Neural cell (in vitro differentiated cells): ENCODE measurements around the gene OBP2A. TPM values are rescaled to one million over a fixed set of nuclear protein-coding genes. Genes with fewer than 3 reads are reported as not detected.

Experiments used
- H2AFZ ChIP-seq: fragments of 200-600, 300-800 bp; sonication (generic), shearing (Covaris generic); 2 replicates; pipeline ENCODE4 v1.6.0; 2014; ENCODE audit warnings: low read depth, mild to moderate bottlenecking, antibody characterized with exemption, low read length, moderate library complexity
- H3F3A ChIP-seq: fragments of 200-600 bp; shearing (Covaris generic); 2 replicates; pipeline ENCODE4 v1.6.1; 2016; ENCODE audit warnings: mild to moderate bottlenecking, moderate library complexity, mixed read lengths, antibody characterized with exemption, low read length; ENCODE audit not compliant: insufficient read depth, poor library complexity, severe bottlenecking
- H3K27ac ChIP-seq: fragments of 200-600, 300-800 bp; sonication (generic), shearing (Covaris generic); 2 replicates; pipeline ENCODE4 v1.5.1; 2014; ENCODE audit warnings: mild to moderate bottlenecking, low read length, moderate library complexity
- H3K27me3 ChIP-seq: fragments of 300-800, 200-600 bp; sonication (generic), shearing (Covaris generic); 2 replicates; pipeline ENCODE4 v1.6.0; 2014; ENCODE audit warnings: mild to moderate bottlenecking, low read depth, low read length, moderate library complexity; ENCODE audit not compliant: insufficient read depth
- H3K36me3 ChIP-seq: fragments of 300-800, 200-600 bp; sonication (generic), shearing (Covaris generic); 2 replicates; pipeline ENCODE4 v1.5.1; 2014; ENCODE audit warnings: mild to moderate bottlenecking, antibody characterized with exemption, low read length, moderate library complexity; ENCODE audit not compliant: insufficient read depth
- H3K4me2 ChIP-seq: fragments of 300-800, 200-600 bp; sonication (generic), shearing (Covaris generic); 2 replicates; pipeline ENCODE4 v1.6.0; 2014; ENCODE audit warnings: mild to moderate bottlenecking, low read length
- H3K4me3 ChIP-seq: fragments of 300-800, 200-600 bp; sonication (generic), shearing (Covaris generic); 2 replicates; pipeline ENCODE4 v1.5.1; 2014; ENCODE audit warnings: mild to moderate bottlenecking, low read length, moderate library complexity
- H3K79me2 ChIP-seq: fragments of 200-600 bp; shearing (Covaris generic); replicated peaks from 2 replicates; pipeline ENCODE4 v1.6.0; 2014; ENCODE audit warnings: mild to moderate bottlenecking, low read length, moderate library complexity; ENCODE audit not compliant: insufficient read depth
- H3K9ac ChIP-seq: fragments of 300-800, 200-600 bp; sonication (generic), shearing (Covaris generic); 2 replicates; pipeline ENCODE4 v1.6.1; 2016; ENCODE audit warnings: mild to moderate bottlenecking, low read length, mixed read lengths
- H3K9me2 ChIP-seq: fragments of 200-600 bp; shearing (Covaris generic); 2 replicates; pipeline ENCODE4 v1.6.1; 2016; ENCODE audit warnings: mild to moderate bottlenecking, low read length, mixed read lengths; ENCODE audit not compliant: insufficient read depth
- H3K9me3 ChIP-seq: fragments of 200-600, 300-800 bp; sonication (generic), shearing (Covaris generic); 2 replicates; pipeline ENCODE4 v1.6.1; 2016; ENCODE audit warnings: mild to moderate bottlenecking, mixed run types, low read length, moderate library complexity, mixed read lengths
- H4K20me1 ChIP-seq: fragments of 200-600 bp; shearing (Covaris generic); 2 replicates; pipeline ENCODE4 v1.6.1; 2016; ENCODE audit warnings: mild to moderate bottlenecking, mixed run types; ENCODE audit not compliant: insufficient read depth
- CTCF ChIP-seq: fragments of 450-650 bp; IDR thresholded peaks from 2 replicates; pipeline ENCODE4 v1.5.1; 2014; ENCODE audit warnings: antibody characterized with exemption, mild to moderate bottlenecking, moderate library complexity; ENCODE audit not compliant: poor library complexity, severe bottlenecking
- EP300 ChIP-seq: fragments of 450-650 bp; conservative IDR thresholded peaks from 2 replicates; pipeline ENCODE4 v1.6.1; 2014; ENCODE audit warnings: antibody characterized with exemption, mild to moderate bottlenecking, moderate library complexity; ENCODE audit not compliant: poor library complexity, severe bottlenecking
- EZH2 ChIP-seq: fragments of 200-600, 300-800 bp; shearing (Covaris generic), sonication (generic); IDR thresholded peaks from 2 replicates; pipeline ENCODE4 v1.6.1; 2014; ENCODE audit warnings: antibody characterized with exemption, low read length, borderline replicate concordance, mild to moderate bottlenecking; ENCODE audit not compliant: insufficient read depth, poor library complexity, severe bottlenecking
- MXI1 ChIP-seq: fragments of 450-650 bp; conservative IDR thresholded peaks from 2 replicates; pipeline ENCODE4 v1.6.1; 2014; ENCODE audit warnings: antibody characterized with exemption, mild to moderate bottlenecking; ENCODE audit not compliant: poor library complexity, severe bottlenecking
- POLR2AphosphoS5 ChIP-seq: IDR thresholded peaks from 2 replicates; pipeline ENCODE4 v1.6.1; 2012
- RAD21 ChIP-seq: fragments of 450-650 bp; conservative IDR thresholded peaks from 2 replicates; pipeline ENCODE4 v1.6.1; 2014; ENCODE audit warnings: antibody characterized with exemption, mild to moderate bottlenecking, moderate library complexity
- REST ChIP-seq: IDR thresholded peaks from 2 replicates; pipeline ENCODE4 v1.6.1; 2012; ENCODE audit warnings: borderline replicate concordance
- SMC3 ChIP-seq: fragments of 450-650 bp; conservative IDR thresholded peaks from 2 replicates; pipeline ENCODE4 v1.6.1; 2014; ENCODE audit warnings: antibody characterized with exemption, mild to moderate bottlenecking, moderate library complexity; ENCODE audit not compliant: poor library complexity
- TAF1 ChIP-seq: IDR thresholded peaks from 2 replicates; pipeline ENCODE4 v1.6.1; 2012; ENCODE audit warnings: low read depth
- polyA plus RNA-seq: library from polyadenylated mRNA; depleted of rRNA; stranded (reverse); fragments of >200 nt; gene quantifications from 2 replicates; pipeline ENCODE4 v1.2.3, GENCODE V29; 2014

OBP2A gene
- polyA plus RNA-seq, 1 donor from 2014 or later = not detected

GRCh38 chr9:135506327-135507103 lies 39.4 kb upstream of the OBP2A start:
- Histone ChIP-seq H3K79me2 (peaks cover 5% of the 10 kb centered on the region), H3K36me3 (no peaks in the 10 kb centered on the region), H3K27ac (no peak overlapping the region), H3K27me3 (no peaks in the 10 kb centered on the region), H3K9me3 (no peaks in the 10 kb centered on the region), H3K9me2 (no peaks in the 10 kb centered on the region), H3K9ac (no peak overlapping the region), H3K4me3 (no peak overlapping the region), H3F3A (no peaks in the 10 kb centered on the region), H3K4me2 (no peak overlapping the region), H4K20me1 (no peaks in the 10 kb centered on the region), H2AFZ (no peak overlapping the region)
- TF ChIP-seq POLR2AphosphoS5 (no peak), CTCF (no peak)

- TF ChIP-seq CTCF (no peak), MXI1 (no peak), TAF1 (no peak), EP300 (no peak), EZH2 (no peak), RAD21 (no peak), POLR2AphosphoS5 (no peak), REST (no peak), SMC3 (no peak)
- H3K4me2 ChIP-seq = no peak overlapping the region
- no peaks in the 10 kb centered on the region for H3K9me3 ChIP-seq
Observed at GRCh38 chr9:135507104-135508035, 38.6 kb upstream of the OBP2A start.

More at GRCh38 chr9:135507104-135508035, 38.6 kb upstream of the OBP2A start:
- no peaks in the 10 kb centered on the region for H4K20me1 ChIP-seq
- H3K9me2 ChIP-seq = no peaks in the 10 kb centered on the region
- no peaks in the 10 kb centered on the region for H3K36me3 ChIP-seq
- no peaks in the 10 kb centered on the region for H3K79me2 ChIP-seq
- no peaks in the 10 kb centered on the region for H3K27me3 ChIP-seq
- H2AFZ ChIP-seq = no peak overlapping the region
- no peak overlapping the region for H3K27ac ChIP-seq
- no peak overlapping the region for H3K9ac ChIP-seq
- H3F3A ChIP-seq = no peaks in the 10 kb centered on the region
- H3K4me3 ChIP-seq = no peak overlapping the region
